DMS 273 treated with DMSO at 0.1 percent for 48 hours (cell line): ENCODE measurements around the gene LCE1D.

Experiments
- DNase-seq: peaks from one replicate; lab custom pipeline; 2025; lab: John Stamatoyannopoulos, UW

Gene LCE1D

GRCh38 chr1:152811671-152812070, 15.2 kb downstream of the LCE1D start, which contains the start of gene LCE1B:
TSS of gene LCE1B (plus strand) at chr1:152811971. CDS start at chr1:152812447, 476 bp downstream.
- no peak for DNase-seq

- DNase-seq: no peak
Observed at GRCh38 chr1:152817309-152817708, 20.8 kb downstream of the LCE1D start.

GRCh38 chr1:152823294-152823693, 26.8 kb downstream of the LCE1D start:
- DNase-seq: no peak

GRCh38 chr1:152824964-152825363, 28.4 kb downstream of the LCE1D start:
- DNase-seq: no peak

GRCh38 chr1:152827173-152827572, 30.7 kb downstream of the LCE1D start, which contains the start of gene LCE1A:
TSS of gene LCE1A (plus strand) at chr1:152827473. CDS start at chr1:152827473, 0 bp downstream.
- DNase-seq: no peak

GRCh38 chr1:152836870-152837269, 40.3 kb downstream of the LCE1D start:
- no peak for DNase-seq

- DNase-seq: no peak
Observed at GRCh38 chr1:152842556-152842955, 46.0 kb downstream of the LCE1D start, which contains the start of gene LCE6A. TSS of gene LCE6A (plus strand) at chr1:152842856. CDS start at chr1:152843521, 665 bp downstream.
